Frontal cortex (tissue), 4 donors: Measurements from ENCODE around the gene WFDC9. TPM values are rescaled to one million over a fixed set of nuclear protein-coding genes. Genes with fewer than 3 reads are reported as not detected.
"Not testable (repeated sequence)": the region's sequence is repeated elsewhere in the genome, so short reads cannot be mapped to it uniquely, and the experiment has no call there.

Source experiments
- DNase-seq, 2 donors: peaks; one replicate each; pipeline ENCODE4 v3.0.0; 2012; ENCODE audit warnings: low spot score in 2 of 2
- FAIRE-seq: peaks from 2 replicates; lab custom pipeline; 2012; peaks lifted over from hg19 to GRCh38; lab: Jason Lieb, UNC
- small RNA-seq: library from RNA; depleted of rRNA; stranded (forward); fragments of <200 nt; gene quantifications from one replicate; pipeline ENCODE3, GENCODE V24; 2014
- total RNA-seq: library from RNA; depleted of rRNA; stranded (reverse); fragments of >200 nt; gene quantifications from one replicate; pipeline ENCODE4 v1.2.3, GENCODE V29; 2014
- donor health status: control.
- donor health status: control.
- donor health status: control.

Gene WFDC9
- total RNA-seq, 1 donor from 2014 or later = not detected

- FAIRE-seq = no peak
- no peak for DNase-seq
Observed at GRCh38 chr20:45595235-45595634, 35.8 kb downstream of the WFDC9 start.

GRCh38 chr20:45593498-45593897, 37.6 kb downstream of the WFDC9 start:
- DNase-seq (no peak), FAIRE-seq (no peak)

- DNase-seq (no peak), FAIRE-seq (no peak)
Observed at GRCh38 chr20:45592574-45593189, 38.4 kb downstream of the WFDC9 start.

- no peak for DNase-seq
- no peak for FAIRE-seq
Observed at GRCh38 chr20:45589725-45590124, 41.4 kb downstream of the WFDC9 start.

- DNase-seq = no peak
- FAIRE-seq = no peak
Observed at GRCh38 chr20:45588800-45589199, 42.3 kb downstream of the WFDC9 start.

GRCh38 chr20:45585986-45586385, 45.1 kb downstream of the WFDC9 start:
- DNase-seq, FAIRE-seq: not testable (repeated sequence)

GRCh38 chr20:45584294-45584693, 46.8 kb downstream of the WFDC9 start:
- FAIRE-seq, DNase-seq: not testable (repeated sequence)

- DNase-seq (no peak), FAIRE-seq (no peak)
Observed at GRCh38 chr20:45583502-45583901, 47.6 kb downstream of the WFDC9 start.

- FAIRE-seq (no peak), DNase-seq (no peak)
Observed at GRCh38 chr20:45581702-45582101, 49.4 kb downstream of the WFDC9 start.

- FAIRE-seq = no peak
- DNase-seq = no peak
Observed at GRCh38 chr20:45579184-45579583, 51.9 kb downstream of the WFDC9 start, which contains the start of gene WFDC8. Gene WFDC8, minus strand, starts transcription at chr20:45579284. Its CDS starts 37 bp downstream, at chr20:45579247.

- FAIRE-seq = no peak
- no peak for DNase-seq
Observed at GRCh38 chr20:45578231-45578630, 52.9 kb downstream of the WFDC9 start.

GRCh38 chr20:45576995-45577394, 54.1 kb downstream of the WFDC9 start:
- no peak for DNase-seq
- FAIRE-seq = no peak

- DNase-seq = no peak
- no peak for FAIRE-seq
Observed at GRCh38 chr20:45575931-45576330, 55.2 kb downstream of the WFDC9 start.

- not testable (repeated sequence) for FAIRE-seq, DNase-seq
Observed at GRCh38 chr20:45569650-45570049, 61.4 kb downstream of the WFDC9 start.

- no peak for DNase-seq
- FAIRE-seq = no peak
Observed at GRCh38 chr20:45564760-45565276, 66.3 kb downstream of the WFDC9 start.

Small RNAs within 50 kb of the gene (small RNA-seq; reads per million reads assigned to genes)
- not detected for gene RNA5SP485

Other genes with a start within 250 kb of the WFDC9 start
- 2.9 TPM for gene DBNDD2, start 223.0 kb downstream of the WFDC9 start, total RNA-seq
- 10.2 TPM for gene PIGT, start 215.1 kb downstream of the WFDC9 start, total RNA-seq
- 3.3 TPM for gene WFDC2, start 161.5 kb downstream of the WFDC9 start, total RNA-seq
- not detected for gene SPINT3, start 115.7 kb downstream of the WFDC9 start, total RNA-seq
- not detected for gene WFDC6, start 91.8 kb downstream of the WFDC9 start, total RNA-seq
- gene EPPIN, start 83.9 kb downstream of the WFDC9 start, total RNA-seq = not detected
- gene WFDC8, start 52.0 kb downstream of the WFDC9 start, total RNA-seq = not detected
- gene WFDC10A, start 1.5 kb downstream of the WFDC9 start, total RNA-seq = not detected
- gene WFDC11, start 39.0 kb upstream of the WFDC9 start, total RNA-seq = not detected
- gene WFDC13, start 70.8 kb upstream of the WFDC9 start, total RNA-seq = not detected
- gene WFDC10B, start 73.7 kb upstream of the WFDC9 start, total RNA-seq = not detected
- gene SPINT4, start 91.1 kb upstream of the WFDC9 start, total RNA-seq = not detected
- gene WFDC3, start 160.6 kb upstream of the WFDC9 start, total RNA-seq = not detected
- 13.0 TPM for gene DNTTIP1, start 160.7 kb upstream of the WFDC9 start, total RNA-seq
- 3.7 TPM for gene UBE2C, start 181.4 kb upstream of the WFDC9 start, total RNA-seq
- not detected for gene TNNC2, start 196.0 kb upstream of the WFDC9 start, total RNA-seq
- gene SNX21, start 202.5 kb upstream of the WFDC9 start, total RNA-seq = 15.5 TPM
- gene ACOT8, start 226.1 kb upstream of the WFDC9 start, total RNA-seq = 32.6 TPM
- gene ZSWIM3, start 226.3 kb upstream of the WFDC9 start, total RNA-seq = 13.9 TPM
- gene ZSWIM1, start 249.9 kb upstream of the WFDC9 start, total RNA-seq = 5.3 TPM